ENCODE data around the gene CLHC1.

- no peak for TF ChIP-seq CTCF (IDR thresholded peaks at IDR 0.05)
- TF ChIP-seq POLR2A (IDR thresholded peaks at IDR 0.05): no peak
- TF ChIP-seq POLR2AphosphoS5 (IDR thresholded peaks at IDR 0.05): no peak
- no peak for TF ChIP-seq EP300 (IDR thresholded peaks at IDR 0.05)
Measured at GRCh38 chr2:55147531-55147930, 84.6 kb downstream of the CLHC1 start.
